ENCODE measurements around the gene CLEC4M. TPM values are rescaled to one million over a fixed set of nuclear protein-coding genes. Genes with fewer than 3 reads are reported as not detected.
"Not testable (repeated sequence)": the region's sequence is repeated elsewhere in the genome, so short reads cannot be mapped to it uniquely, and the experiment has no call there.

Gene CLEC4M
- total RNA-seq, 1 donor from 2014 or later = not detected

DNA sequence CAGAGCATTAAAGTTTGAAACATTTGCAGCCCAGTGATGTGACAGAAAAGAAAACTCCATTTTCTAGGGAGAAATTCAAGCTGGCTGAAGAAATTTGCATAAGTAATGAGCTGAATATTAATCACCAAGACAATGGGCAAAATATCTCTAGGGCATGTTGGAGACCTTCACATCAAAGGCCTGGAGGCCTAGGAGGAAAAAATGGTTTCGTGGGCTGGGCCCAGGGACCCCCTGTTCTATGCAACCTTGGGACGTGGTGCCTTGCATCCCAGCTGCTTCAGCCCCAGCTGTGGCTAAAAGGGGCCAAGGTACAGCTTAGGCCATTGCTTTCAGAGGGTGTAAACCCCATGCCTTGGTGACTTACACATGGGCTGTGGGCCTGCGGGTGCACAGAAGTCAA is 5.7 kb upstream of the CLEC4M start:
- Histone ChIP-seq H3K27me3 (no peaks in the 10 kb centered on the region), H3K9me3 (peaks cover 11 to 34% of the 10 kb centered on the region in 2 donors), H3K4me1 (no peaks in the 10 kb centered on the region), H3K36me3 (no peaks in the 10 kb centered on the region), H3K27ac (no peak overlapping the region), H3K4me3 (no peak overlapping the region)
- intact Hi-C loops (cut with DNase I) = no loop called here
- TF ChIP-seq CTCF (IDR thresholded peaks at IDR 0.05) = no peak
- DNase-seq (ENCODE audit: low spot score in 2 of 2) = no peak

DNA sequence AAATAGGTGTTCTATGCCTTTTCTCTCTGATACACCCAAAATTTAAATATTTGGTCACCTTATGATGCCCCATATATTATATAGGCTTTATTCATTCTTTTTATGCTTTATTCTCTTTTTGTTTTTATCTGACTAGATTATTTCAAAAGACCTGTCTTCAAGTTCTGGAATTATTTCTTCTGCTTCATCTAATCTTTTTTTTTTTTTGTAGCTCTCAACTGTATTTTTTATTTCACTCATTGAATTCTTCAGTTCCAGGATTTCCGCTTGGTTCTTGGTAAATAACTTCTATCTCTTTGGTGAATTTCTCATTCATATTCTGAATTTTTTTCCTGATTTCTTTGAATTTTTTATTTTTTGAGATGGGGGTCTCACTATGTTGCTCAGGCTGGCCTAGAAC is 3.9 kb upstream of the CLEC4M start:
- no peak for DNase-seq (ENCODE audit: low spot score in 2 of 2)
- Histone ChIP-seq H3K27ac (no peak overlapping the region), H3K27me3 (no peaks in the 10 kb centered on the region), H3K36me3 (no peaks in the 10 kb centered on the region), H3K4me1 (no peaks in the 10 kb centered on the region), H3K9me3 (peaks cover 11 to 34% of the 10 kb centered on the region in 2 donors), H3K4me3 (no peak overlapping the region)
- no peak for TF ChIP-seq CTCF (IDR thresholded peaks at IDR 0.05)
- intact Hi-C loops (cut with DNase I) = no loop called here

- intact Hi-C loops (cut with DNase I) = no loop called here
- DNase-seq (ENCODE audit: low spot score in 2 of 2) = no peak
- Histone ChIP-seq H3K27ac (no peak overlapping the region), H3K36me3 (no peaks in the 10 kb centered on the region), H3K4me1 (no peaks in the 10 kb centered on the region), H3K27me3 (no peaks in the 10 kb centered on the region), H3K9me3 (peaks cover 9 to 15% of the 10 kb centered on the region in 2 donors), H3K4me3 (no peak overlapping the region)
- no peak for TF ChIP-seq CTCF (IDR thresholded peaks at IDR 0.05)
These were observed 653 bp downstream of the CLEC4M start for GRCh38 chr19:7763696-7764095.

DNA sequence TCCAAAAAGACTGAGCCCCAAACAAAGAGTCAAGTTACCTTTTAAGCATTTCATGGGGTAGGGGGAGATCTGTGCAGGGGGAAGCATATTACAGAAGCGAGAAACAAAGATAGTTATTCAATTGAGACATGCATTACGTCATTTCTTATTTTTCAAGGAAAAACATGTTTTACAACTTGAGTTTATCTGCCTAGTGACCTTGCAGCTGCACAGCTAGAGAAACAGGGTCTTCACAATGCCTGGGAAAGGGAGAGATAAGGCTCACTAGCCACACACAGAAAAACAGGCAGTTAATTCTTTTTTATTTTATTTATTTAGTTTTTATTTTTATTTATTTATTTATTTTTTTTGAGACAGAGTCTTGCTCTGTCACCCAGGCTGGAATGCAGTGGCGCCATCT is 1.1 kb downstream of the CLEC4M start:
- intact Hi-C loops (cut with DNase I); DNase-seq (ENCODE audit: low spot score in 2 of 2); H3K27ac ChIP-seq: not testable (repeated sequence)

DNA sequence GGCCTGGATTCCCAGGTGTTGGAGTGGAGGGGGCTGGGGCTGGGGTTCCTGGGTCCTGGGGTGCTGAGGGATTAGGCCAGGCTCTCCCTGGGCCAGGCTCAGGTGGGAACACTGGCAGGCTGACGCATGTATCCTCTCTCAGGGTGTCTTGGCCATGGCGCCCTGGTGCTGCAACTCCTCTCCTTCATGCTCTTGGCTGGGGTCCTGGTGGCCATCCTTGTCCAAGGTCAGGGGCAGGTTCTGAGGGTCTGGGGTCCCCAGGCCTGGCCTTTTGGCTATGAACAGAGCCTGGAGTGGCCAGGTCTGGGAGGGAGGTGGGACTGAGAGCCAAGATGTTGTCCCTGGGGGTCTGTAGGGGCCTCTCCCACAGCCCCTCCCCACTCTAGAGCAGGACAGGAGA is 2.0 kb downstream of the CLEC4M start:
- H3K27me3 ChIP-seq; intact Hi-C loops (cut with DNase I); H3K27ac ChIP-seq; H3K4me3 ChIP-seq; H3K36me3 ChIP-seq; DNase-seq (ENCODE audit: low spot score in 2 of 2); H3K9me3 ChIP-seq; H3K4me1 ChIP-seq: not testable (repeated sequence)

More for the DNA sequence above, 1.1 kb downstream of the CLEC4M start:
- not testable (repeated sequence) for H3K4me3 ChIP-seq, H3K4me1 ChIP-seq, H3K27me3 ChIP-seq, H3K36me3 ChIP-seq
- peaks cover 5 to 11% of the 10 kb centered on the region in 2 donors for H3K9me3 ChIP-seq

DNA sequence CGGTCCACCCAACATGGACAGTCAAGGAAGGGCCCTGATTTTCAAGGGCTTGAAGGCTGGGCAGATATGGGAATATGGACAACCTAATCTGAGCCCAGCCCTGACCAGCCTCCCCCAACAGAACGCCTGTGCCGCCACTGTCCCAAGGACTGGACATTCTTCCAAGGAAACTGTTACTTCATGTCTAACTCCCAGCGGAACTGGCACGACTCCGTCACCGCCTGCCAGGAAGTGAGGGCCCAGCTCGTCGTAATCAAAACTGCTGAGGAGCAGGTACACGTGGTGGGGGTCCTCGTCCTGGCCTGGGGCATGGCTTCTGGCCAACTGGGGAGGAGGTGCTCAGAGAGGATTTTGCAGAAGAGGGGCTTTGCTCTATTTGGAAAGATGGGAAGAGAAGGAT is 3.5 kb downstream of the CLEC4M start:
- H3K27ac ChIP-seq = no peak overlapping the region
- no peaks in the 10 kb centered on the region for H3K27me3 ChIP-seq
- intact Hi-C loops (cut with DNase I) = no loop called here
- TF ChIP-seq CTCF (IDR thresholded peaks at IDR 0.05) = no peak
- H3K4me3 ChIP-seq = no peak overlapping the region
- H3K36me3 ChIP-seq = no peaks in the 10 kb centered on the region
- H3K4me1 ChIP-seq = no peaks in the 10 kb centered on the region
- no peaks in the 10 kb centered on the region for H3K9me3 ChIP-seq
- no peak for DNase-seq (ENCODE audit: low spot score in 2 of 2)

GRCh38 chr19:7767487-7767886 is 4.4 kb downstream of the CLEC4M start:
- Histone ChIP-seq H3K4me3 (no peak overlapping the region), H3K4me1 (no peaks in the 10 kb centered on the region), H3K36me3 (no peaks in the 10 kb centered on the region), H3K9me3 (no peaks in the 10 kb centered on the region), H3K27me3 (no peaks in the 10 kb centered on the region), H3K27ac (no peak overlapping the region)
- intact Hi-C loops (cut with DNase I) = no loop called here
- no peak for DNase-seq (ENCODE audit: low spot score in 2 of 2)
- TF ChIP-seq CTCF (IDR thresholded peaks at IDR 0.05) = no peak

Measured in ascending aorta (tissue), 2 donors.